ENCODE results near the gene DOCK9.

DNA sequence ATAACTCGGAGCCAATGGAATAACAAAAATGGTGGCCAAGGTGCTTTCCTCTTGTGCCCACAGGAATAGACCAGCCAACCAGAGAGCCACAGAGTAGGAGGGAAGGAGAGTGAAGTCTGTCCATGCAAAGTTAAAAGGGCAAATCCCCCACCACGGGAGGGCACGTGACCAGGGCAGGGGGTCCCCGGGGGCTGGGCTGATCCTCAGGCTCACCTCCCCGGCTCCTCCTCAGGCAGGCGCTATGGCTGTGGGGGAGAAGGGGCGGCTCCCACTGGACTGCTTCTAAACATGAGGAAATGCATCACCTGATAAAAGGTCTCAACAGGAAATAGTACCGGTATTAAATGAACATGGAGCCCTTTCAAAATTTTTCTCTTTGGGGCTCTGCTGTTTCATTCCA is 152.2 kb downstream of the DOCK9 start:
- no peak for TF ChIP-seq EZH2phosphoT487 (IDR thresholded peaks at IDR 0.05; ENCODE audit: low read depth, severe bottlenecking, unreplicated experiment)
- TF ChIP-seq, protein P1, sequence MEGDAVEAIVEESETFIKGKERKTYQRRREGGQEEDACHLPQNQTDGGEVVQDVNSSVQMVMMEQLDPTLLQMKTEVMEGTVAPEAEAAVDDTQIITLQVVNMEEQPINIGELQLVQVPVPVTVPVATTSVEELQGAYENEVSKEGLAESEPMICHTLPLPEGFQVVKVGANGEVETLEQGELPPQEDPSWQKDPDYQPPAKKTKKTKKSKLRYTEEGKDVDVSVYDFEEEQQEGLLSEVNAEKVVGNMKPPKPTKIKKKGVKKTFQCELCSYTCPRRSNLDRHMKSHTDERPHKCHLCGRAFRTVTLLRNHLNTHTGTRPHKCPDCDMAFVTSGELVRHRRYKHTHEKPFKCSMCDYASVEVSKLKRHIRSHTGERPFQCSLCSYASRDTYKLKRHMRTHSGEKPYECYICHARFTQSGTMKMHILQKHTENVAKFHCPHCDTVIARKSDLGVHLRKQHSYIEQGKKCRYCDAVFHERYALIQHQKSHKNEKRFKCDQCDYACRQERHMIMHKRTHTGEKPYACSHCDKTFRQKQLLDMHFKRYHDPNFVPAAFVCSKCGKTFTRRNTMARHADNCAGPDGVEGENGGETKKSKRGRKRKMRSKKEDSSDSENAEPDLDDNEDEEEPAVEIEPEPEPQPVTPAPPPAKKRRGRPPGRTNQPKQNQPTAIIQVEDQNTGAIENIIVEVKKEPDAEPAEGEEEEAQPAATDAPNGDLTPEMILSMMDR (IDR thresholded peaks at IDR 0.05; ENCODE audit: poor library complexity): no peak

Measured in hepatocyte (in vitro differentiated cells).